ENCODE data around the gene ARHGEF39. TPM values are rescaled to one million over a fixed set of nuclear protein-coding genes. Genes with fewer than 3 reads are reported as not detected.

ARHGEF39 gene
- total RNA-seq, 1 donor: 0.10 TPM

DNA sequence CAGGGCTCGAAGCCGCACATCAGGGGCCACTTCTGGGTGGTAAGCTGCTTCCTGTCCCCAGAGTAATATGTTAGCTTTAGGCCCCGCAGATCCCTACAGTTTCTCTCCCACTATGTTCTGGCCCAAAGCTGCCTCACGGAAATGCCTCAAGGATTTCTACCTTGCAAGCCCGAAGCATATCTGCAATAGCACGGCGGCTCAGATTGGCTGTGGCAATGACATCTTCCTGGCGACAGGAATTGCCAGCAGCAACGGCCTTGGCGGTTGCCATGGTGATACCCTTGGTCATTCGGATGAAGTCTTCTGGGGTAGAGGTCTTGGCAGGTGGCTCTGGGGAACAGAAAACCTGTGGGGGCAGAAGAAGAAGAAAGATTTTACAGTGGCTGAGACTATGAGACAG is 35.0 kb upstream of the ARHGEF39 start:
- H3K9me3 ChIP-seq (ENCODE audit: low read depth, low read length): no peaks in the 10 kb centered on the region
- peaks cover 4% of the 10 kb centered on the region for H3K4me1 ChIP-seq (ENCODE audit: insufficient read depth, low read length)
- H3K27me3 ChIP-seq (ENCODE audit: insufficient read depth, low read length): no peaks in the 10 kb centered on the region
- no peak overlapping the region for H3K4me3 ChIP-seq (ENCODE audit: low read length)

GRCh38 chr9:35698231-35698630 is 33.2 kb upstream of the ARHGEF39 start:
- Histone ChIP-seq H3K9me3 (ENCODE audit: low read depth, low read length) (no peaks in the 10 kb centered on the region), H3K4me1 (ENCODE audit: insufficient read depth, low read length) (peaks cover 4% of the 10 kb centered on the region), H3K27me3 (ENCODE audit: insufficient read depth, low read length) (no peaks in the 10 kb centered on the region), H3K4me3 (ENCODE audit: low read length) (no peak overlapping the region)

DNA sequence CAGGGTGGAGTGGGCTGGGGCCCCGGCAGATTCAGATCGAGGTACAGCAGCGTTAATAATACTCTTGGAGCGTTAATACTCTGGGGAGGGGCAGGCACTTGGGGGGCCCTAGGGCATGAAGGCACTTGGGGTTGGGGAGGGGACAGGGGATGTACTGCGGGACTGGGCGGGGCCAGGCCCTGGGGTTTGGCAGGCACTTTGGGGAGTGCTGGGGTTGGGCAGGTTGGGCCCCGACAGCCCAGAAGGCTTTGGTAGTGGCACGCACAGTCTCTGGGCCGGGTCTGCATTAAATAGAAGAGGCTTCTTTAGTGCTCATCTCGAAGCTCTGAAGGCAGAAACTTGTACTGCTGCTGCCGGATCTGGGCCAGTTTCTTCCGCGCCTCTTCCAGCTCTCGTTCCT is 32.5 kb upstream of the ARHGEF39 start:
- Histone ChIP-seq H3K4me1 (ENCODE audit: insufficient read depth, low read length) (peaks cover 4% of the 10 kb centered on the region), H3K4me3 (ENCODE audit: low read length) (no peak overlapping the region), H3K27me3 (ENCODE audit: insufficient read depth, low read length) (no peaks in the 10 kb centered on the region), H3K9me3 (ENCODE audit: low read depth, low read length) (no peaks in the 10 kb centered on the region)

DNA sequence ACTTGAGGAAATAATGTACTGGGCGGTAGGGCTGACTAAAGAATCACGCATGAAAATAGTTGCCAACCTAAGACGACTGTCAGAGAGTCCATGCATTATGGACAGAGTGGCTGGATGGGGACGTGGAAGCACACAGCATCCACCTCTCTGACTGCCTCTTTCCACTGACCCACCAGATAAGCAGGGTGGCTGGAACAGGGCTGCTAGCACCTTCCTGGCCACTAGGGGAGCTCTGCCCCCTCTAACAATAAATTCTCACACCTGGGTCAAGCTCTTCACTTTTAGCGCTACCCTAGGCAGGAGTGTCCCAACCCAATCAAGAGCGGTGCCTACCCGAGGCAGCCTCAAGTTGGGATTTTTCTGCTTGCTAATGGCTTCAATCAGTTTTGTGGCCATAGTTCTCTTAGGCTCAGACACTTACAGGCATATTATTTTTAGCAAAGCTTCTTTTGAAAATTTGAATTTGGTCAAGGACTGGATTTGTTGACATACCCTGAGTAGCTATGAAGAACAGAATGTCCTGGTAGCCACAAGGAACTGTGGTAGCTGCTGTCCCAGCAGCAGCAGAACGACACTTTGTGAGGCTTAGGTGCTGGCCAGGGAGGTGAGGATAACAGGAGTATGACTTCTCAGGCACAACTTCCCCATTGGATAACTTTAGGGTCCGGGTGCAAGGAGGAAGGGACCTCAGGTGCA is 31.7 kb upstream of the ARHGEF39 start:
- H3K27me3 ChIP-seq (ENCODE audit: insufficient read depth, low read length): no peaks in the 10 kb centered on the region

GRCh38 chr9:35695943-35696401 is 31.0 kb upstream of the ARHGEF39 start:
- peaks cover 12% of the 10 kb centered on the region for H3K4me1 ChIP-seq (ENCODE audit: insufficient read depth, low read length)

More for the DNA sequence above, 31.7 kb upstream of the ARHGEF39 start:
- H3K9me3 ChIP-seq (ENCODE audit: low read depth, low read length): no peaks in the 10 kb centered on the region
- H3K4me3 ChIP-seq (ENCODE audit: low read length): no peak overlapping the region
- H3K4me1 ChIP-seq (ENCODE audit: insufficient read depth, low read length): peaks cover 5% of the 10 kb centered on the region

GRCh38 chr9:35691757-35692301 is 26.8 kb upstream of the ARHGEF39 start:
- Histone ChIP-seq H3K4me3 (ENCODE audit: low read length) (no peak overlapping the region), H3K4me1 (ENCODE audit: insufficient read depth, low read length) (peaks cover 21% of the 10 kb centered on the region), H3K9me3 (ENCODE audit: low read depth, low read length) (no peaks in the 10 kb centered on the region), H3K27me3 (ENCODE audit: insufficient read depth, low read length) (no peaks in the 10 kb centered on the region)

More at GRCh38 chr9:35695943-35696401, 31.0 kb upstream of the ARHGEF39 start:
- Histone ChIP-seq H3K27me3 (ENCODE audit: insufficient read depth, low read length) (no peaks in the 10 kb centered on the region), H3K9me3 (ENCODE audit: low read depth, low read length) (no peaks in the 10 kb centered on the region), H3K4me3 (ENCODE audit: low read length) (no peak overlapping the region)

GRCh38 chr9:35691334-35691650 is 26.3 kb upstream of the ARHGEF39 start:
- H3K4me1 ChIP-seq (ENCODE audit: insufficient read depth, low read length): peaks cover 19% of the 10 kb centered on the region
- no peaks in the 10 kb centered on the region for H3K27me3 ChIP-seq (ENCODE audit: insufficient read depth, low read length)
- H3K9me3 ChIP-seq (ENCODE audit: low read depth, low read length): no peaks in the 10 kb centered on the region
- peak overlapping the region; percentile 55 for H3K4me3 ChIP-seq (ENCODE audit: low read length)

DNA sequence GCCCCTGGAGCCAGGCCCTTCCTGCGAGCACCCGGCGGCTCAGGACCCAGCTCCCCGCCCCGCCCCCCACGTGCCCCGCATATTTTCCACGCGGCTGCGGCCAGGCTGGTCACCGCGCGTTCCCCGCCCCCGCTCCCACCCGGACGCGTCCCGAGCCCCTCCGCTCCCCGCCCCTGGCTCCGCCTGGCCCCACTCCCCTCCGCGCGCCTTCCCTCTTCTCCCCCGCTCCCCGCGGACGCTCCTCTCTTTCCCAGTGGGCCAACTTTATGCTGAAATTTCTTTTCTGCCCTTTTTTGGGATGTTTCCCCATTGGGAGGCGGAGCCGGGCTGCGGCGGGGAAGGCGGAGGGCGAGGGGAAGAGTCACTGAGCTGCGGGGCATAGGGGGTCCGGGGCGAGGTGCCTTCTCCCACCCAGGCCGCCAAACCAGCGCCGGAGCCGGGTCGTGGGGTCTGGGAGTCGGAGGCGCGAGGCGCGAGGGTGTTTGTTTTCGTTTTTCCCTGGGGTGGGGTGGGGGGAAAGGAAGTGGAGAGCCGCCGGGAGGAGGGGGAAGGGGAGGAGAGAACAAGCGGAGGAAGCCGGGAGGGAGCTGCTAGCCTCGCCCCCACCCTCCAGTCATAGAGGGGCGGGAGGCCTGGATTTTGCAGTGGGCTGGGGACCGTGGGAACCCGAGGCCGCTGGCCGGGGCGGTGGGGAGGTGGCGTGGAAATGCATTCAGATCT is 25.8 kb upstream of the ARHGEF39 start:
- Histone ChIP-seq H3K4me1 (ENCODE audit: insufficient read depth, low read length) (peaks cover 17% of the 10 kb centered on the region), H3K9me3 (ENCODE audit: low read depth, low read length) (no peaks in the 10 kb centered on the region), H3K27me3 (ENCODE audit: insufficient read depth, low read length) (no peaks in the 10 kb centered on the region), H3K4me3 (ENCODE audit: low read length) (peak overlapping the region; percentile 55)

DNA sequence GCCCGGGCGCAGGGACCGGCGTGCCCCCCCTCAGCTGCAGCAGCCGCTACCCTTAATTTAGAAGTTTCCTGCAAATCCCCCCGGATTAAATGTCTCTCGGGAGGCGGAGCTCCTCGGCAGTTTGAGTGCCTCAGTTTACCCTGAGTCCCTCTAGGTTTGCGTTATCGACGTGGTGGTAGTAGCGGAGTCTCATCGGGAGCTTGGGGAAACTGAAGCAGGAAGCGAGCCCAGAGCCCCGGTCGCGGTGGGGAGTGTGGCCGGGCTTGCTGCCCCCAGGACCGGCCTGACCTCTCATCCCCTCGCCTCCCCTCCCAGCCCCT is 25.3 kb upstream of the ARHGEF39 start:
- Histone ChIP-seq H3K4me3 (ENCODE audit: low read length) (peak overlapping the region; percentile 55), H3K4me1 (ENCODE audit: insufficient read depth, low read length) (peaks cover 17% of the 10 kb centered on the region), H3K9me3 (ENCODE audit: low read depth, low read length) (no peaks in the 10 kb centered on the region), H3K27me3 (ENCODE audit: insufficient read depth, low read length) (no peaks in the 10 kb centered on the region)

DNA sequence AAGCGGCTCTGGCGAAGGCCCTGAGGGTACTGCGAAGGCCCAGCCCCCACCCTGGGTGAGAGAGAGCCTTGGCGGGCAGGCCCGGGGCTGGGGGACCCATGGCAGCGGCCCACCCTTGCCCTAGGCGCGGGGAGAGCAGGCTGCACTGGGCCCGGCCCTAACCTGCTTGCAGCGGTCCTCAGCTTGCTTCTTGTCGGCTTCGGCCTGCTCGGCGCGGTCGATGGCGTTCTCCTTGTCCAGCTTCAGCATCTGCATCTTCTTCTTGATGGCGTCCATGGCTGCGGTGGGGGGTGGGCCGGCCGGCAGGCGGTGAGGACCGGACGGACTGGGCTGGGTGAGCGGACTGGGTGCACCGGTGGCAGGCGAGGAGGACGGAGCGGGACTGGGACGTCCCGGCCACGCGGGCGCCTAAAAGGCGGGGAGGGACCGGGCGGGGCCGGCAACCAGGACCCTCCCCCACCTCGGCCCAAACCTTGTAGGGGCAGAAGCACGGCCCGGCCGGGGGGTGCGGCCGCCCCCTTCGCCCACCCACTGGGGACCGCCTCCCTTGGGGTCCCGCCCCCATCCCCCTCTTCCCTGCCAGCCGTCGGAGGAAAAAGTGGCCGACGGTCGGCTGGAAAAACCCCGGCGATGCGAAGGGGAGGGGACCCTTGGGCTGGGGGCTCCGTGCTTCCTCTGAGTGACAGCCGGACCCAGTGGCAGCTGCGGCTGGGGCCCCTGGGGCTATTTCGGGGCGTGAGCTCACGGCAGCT is 24.7 kb upstream of the ARHGEF39 start, which contains the start of gene TPM2:
Gene TPM2, minus strand, starts transcription at position 384 of the 752 bp plus-strand sequence. Its CDS starts 108 bp downstream, at position 276.
- no peaks in the 10 kb centered on the region for H3K27me3 ChIP-seq (ENCODE audit: insufficient read depth, low read length)
- H3K9me3 ChIP-seq (ENCODE audit: low read depth, low read length): no peaks in the 10 kb centered on the region
- H3K4me3 ChIP-seq (ENCODE audit: low read length): peak within 1 kb of the TSS; percentile 55
- peaks cover 17% of the 10 kb centered on the region for H3K4me1 ChIP-seq (ENCODE audit: insufficient read depth, low read length)

DNA sequence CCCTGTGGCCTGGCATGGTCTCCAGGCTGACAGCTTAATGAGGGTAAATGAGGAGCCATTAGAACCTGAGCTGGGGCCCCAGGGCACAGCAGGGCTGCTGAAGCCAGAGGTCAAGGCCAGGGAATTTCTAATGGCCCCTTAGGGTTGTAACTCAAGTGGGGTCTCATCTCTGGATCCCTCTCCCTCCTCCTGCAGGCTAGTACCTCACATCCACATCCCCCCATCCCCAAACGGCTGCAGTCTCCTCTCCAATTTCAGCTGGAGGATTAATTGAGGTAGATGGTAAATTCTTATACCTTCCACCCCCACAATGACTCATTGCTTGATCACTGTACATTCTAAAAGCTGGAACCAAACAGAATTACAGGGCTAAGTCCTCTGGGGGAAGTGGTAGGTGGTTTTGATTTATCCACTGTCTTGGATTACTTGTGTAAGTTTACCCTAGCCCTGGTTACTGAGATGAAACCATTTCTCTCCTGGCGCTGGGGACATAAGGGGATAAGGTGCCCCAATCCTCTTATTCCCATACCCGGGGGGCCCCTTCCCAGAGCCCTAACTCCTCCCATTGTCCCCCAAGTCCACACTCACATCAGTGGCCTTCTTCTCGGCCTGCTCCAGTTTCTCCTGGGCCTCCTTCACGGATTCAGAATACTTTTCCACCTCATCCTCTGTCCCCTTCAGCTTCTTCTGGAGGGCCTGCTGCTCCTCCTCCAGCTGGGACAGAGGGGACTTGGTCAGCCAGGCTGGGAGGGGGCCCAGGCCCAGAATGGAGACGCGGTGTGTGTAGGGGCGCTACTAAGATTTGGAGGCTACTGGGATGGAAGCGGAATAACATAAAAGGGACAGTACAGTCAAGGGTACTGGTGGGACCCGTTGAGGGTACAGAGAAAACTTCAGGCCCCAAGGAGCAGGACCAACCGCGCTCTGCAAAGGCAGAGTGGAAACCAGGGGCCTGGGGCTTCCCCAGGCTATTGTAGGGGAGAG is 23.9 kb upstream of the ARHGEF39 start:
- H3K4me1 ChIP-seq (ENCODE audit: insufficient read depth, low read length): peaks cover 17% of the 10 kb centered on the region
- H3K9me3 ChIP-seq (ENCODE audit: low read depth, low read length): no peaks in the 10 kb centered on the region
- H3K27me3 ChIP-seq (ENCODE audit: insufficient read depth, low read length): no peaks in the 10 kb centered on the region
- no peak overlapping the region for H3K4me3 ChIP-seq (ENCODE audit: low read length)

DNA sequence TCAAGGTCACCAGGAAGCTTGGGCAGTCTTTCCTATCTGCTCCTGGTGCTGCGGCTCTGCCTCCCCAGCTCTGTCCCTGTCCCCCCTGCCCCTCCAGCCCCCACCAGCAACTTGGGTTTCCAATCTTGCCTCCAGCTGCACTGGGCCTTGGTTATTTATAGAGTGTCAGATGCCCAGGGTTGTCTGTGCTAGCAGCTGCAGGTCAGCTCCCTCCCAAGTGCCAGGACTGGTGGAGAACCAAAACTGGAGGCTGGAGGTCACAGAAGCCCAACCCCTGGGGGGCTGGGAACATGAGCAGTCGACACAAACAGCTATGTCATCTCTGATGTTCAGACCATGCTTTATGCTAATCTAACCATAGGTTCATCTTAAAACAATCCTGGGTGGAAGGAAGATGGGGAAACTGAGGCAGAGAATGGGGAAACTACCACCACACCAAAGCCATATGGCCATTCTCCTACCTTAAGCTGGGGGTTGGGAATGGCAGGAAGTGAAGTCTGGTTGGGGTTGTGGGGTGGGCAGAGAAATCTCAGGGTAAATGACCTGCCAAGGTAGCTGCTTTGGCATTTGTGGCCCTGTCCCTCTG is 23.1 kb upstream of the ARHGEF39 start:
- H3K27me3 ChIP-seq (ENCODE audit: insufficient read depth, low read length): no peaks in the 10 kb centered on the region
- H3K9me3 ChIP-seq (ENCODE audit: low read depth, low read length): no peaks in the 10 kb centered on the region
- no peak overlapping the region for H3K4me3 ChIP-seq (ENCODE audit: low read length)
- peaks cover 17% of the 10 kb centered on the region for H3K4me1 ChIP-seq (ENCODE audit: insufficient read depth, low read length)

DNA sequence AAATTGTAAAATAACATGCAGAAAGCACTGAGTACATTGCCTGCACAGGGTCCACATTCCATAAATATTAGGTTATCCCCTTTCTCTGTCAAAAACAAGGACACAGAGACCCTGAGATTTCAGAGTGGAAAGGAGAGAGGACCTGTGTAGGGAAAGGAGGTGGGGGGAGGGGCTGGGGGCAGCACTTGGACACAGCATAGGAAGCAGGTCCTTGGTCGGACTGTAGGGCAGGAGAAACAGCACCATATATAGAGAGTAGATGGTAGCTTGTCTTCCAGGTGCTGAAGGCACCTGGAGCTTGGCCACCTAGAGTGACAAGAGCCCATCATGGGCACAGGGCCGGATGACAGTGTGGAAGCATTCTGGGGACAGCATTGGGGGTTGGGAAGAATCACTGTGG is 22.3 kb upstream of the ARHGEF39 start:
- peaks cover 17% of the 10 kb centered on the region for H3K4me1 ChIP-seq (ENCODE audit: insufficient read depth, low read length)
- no peak overlapping the region for H3K4me3 ChIP-seq (ENCODE audit: low read length)
- no peaks in the 10 kb centered on the region for H3K27me3 ChIP-seq (ENCODE audit: insufficient read depth, low read length)
- H3K9me3 ChIP-seq (ENCODE audit: low read depth, low read length): no peaks in the 10 kb centered on the region
